ENCODE measurements around the gene EGF.

- TF ChIP-seq CTCF (conservative IDR thresholded peaks at IDR 0.05) (no peak), ZFX (IDR thresholded peaks at IDR 0.05) (no peak)
Measured at GRCh38 chr4:109870061-109870460, 42.6 kb upstream of the EGF start.

Data from C4-2B (cell line).